ENCODE measurements around the gene ANXA2R.

GRCh38 chr5:43049236-43049635 lies 9.1 kb upstream of the ANXA2R start:
- no peak for TF ChIP-seq POLR2AphosphoS5 (IDR thresholded peaks at IDR 0.05)
- TF ChIP-seq CTCF (IDR thresholded peaks at IDR 0.05) = no peak
- no peak for TF ChIP-seq POLR2A (IDR thresholded peaks at IDR 0.05)
- no peak for TF ChIP-seq EP300 (IDR thresholded peaks at IDR 0.05)
